Eye (tissue), 1 donor: Measurements from ENCODE around the gene AKAP6.

Experiments used
- DNase-seq: peaks from one replicate; pipeline ENCODE4 v3.0.0-alpha.2; 2015

The AKAP6 gene

GRCh38 chr14:32627545-32628298 is 298.6 kb downstream of the AKAP6 start:
- peak; percentile 44 for DNase-seq

- DNase-seq, result no peak
Measured at GRCh38 chr14:32629236-32629635, 300.1 kb downstream of the AKAP6 start.

GRCh38 chr14:32630701-32631100 is 301.6 kb downstream of the AKAP6 start:
- DNase-seq, result no peak

- peak; percentile 83 for DNase-seq
Measured at GRCh38 chr14:32633224-32633859, 304.2 kb downstream of the AKAP6 start.

- DNase-seq, result no peak
Measured at GRCh38 chr14:32633930-32634329, 304.8 kb downstream of the AKAP6 start.

GRCh38 chr14:32635061-32635719 is 306.1 kb downstream of the AKAP6 start:
- DNase-seq, result no peak

- DNase-seq, result no peak
Measured at GRCh38 chr14:32637582-32637981, 308.5 kb downstream of the AKAP6 start.

- no peak for DNase-seq
Measured at GRCh38 chr14:32639208-32639607, 310.1 kb downstream of the AKAP6 start.

GRCh38 chr14:32645551-32645950 is 316.5 kb downstream of the AKAP6 start:
- DNase-seq, result no peak

GRCh38 chr14:32648434-32648833 is 319.3 kb downstream of the AKAP6 start:
- DNase-seq, result no peak

GRCh38 chr14:32650030-32650429 is 320.9 kb downstream of the AKAP6 start:
- DNase-seq, result no peak

- no peak for DNase-seq
Measured at GRCh38 chr14:32650665-32651064, 321.6 kb downstream of the AKAP6 start.

GRCh38 chr14:32654106-32654505 is 325.0 kb downstream of the AKAP6 start:
- DNase-seq, result no peak

GRCh38 chr14:32656601-32657000 is 327.5 kb downstream of the AKAP6 start:
- DNase-seq, result no peak

GRCh38 chr14:32657081-32657480 is 328.0 kb downstream of the AKAP6 start:
- no peak for DNase-seq

- DNase-seq, result no peak
Measured at GRCh38 chr14:32661216-32661615, 332.1 kb downstream of the AKAP6 start.

- no peak for DNase-seq
Measured at GRCh38 chr14:32662211-32662610, 333.1 kb downstream of the AKAP6 start.

GRCh38 chr14:32666308-32666707 is 337.2 kb downstream of the AKAP6 start:
- DNase-seq, result no peak

GRCh38 chr14:32667287-32667686 is 338.2 kb downstream of the AKAP6 start:
- no peak for DNase-seq

- no peak for DNase-seq
Measured at GRCh38 chr14:32667791-32668190, 338.7 kb downstream of the AKAP6 start.

- no peak for DNase-seq
Measured at GRCh38 chr14:32669391-32669790, 340.3 kb downstream of the AKAP6 start.

GRCh38 chr14:32675433-32675832 is 346.3 kb downstream of the AKAP6 start:
- DNase-seq, result no peak

- DNase-seq, result no peak
Measured at GRCh38 chr14:32677129-32677780, 348.2 kb downstream of the AKAP6 start.

GRCh38 chr14:32678088-32678487 is 349.0 kb downstream of the AKAP6 start:
- DNase-seq, result no peak
